ENCODE data around the gene PLIN1.
"Not testable (repeated sequence)": the region's sequence is repeated elsewhere in the genome, so short reads cannot be mapped to it uniquely, and the experiment has no call there.

PLIN1 gene, protein sequence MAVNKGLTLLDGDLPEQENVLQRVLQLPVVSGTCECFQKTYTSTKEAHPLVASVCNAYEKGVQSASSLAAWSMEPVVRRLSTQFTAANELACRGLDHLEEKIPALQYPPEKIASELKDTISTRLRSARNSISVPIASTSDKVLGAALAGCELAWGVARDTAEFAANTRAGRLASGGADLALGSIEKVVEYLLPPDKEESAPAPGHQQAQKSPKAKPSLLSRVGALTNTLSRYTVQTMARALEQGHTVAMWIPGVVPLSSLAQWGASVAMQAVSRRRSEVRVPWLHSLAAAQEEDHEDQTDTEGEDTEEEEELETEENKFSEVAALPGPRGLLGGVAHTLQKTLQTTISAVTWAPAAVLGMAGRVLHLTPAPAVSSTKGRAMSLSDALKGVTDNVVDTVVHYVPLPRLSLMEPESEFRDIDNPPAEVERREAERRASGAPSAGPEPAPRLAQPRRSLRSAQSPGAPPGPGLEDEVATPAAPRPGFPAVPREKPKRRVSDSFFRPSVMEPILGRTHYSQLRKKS

GRCh38 chr15:89679212-89679611, at the start of gene PLIN1:
PLIN1 (minus strand) TSS chr15:89679367; CDS start chr15:89677489, 1,878 bp downstream.
- DNase-seq = no peak

- no peak for DNase-seq
Observed at GRCh38 chr15:89728254-89728653, 49.1 kb upstream of the PLIN1 start.

- DNase-seq = no peak
Observed at GRCh38 chr15:89725064-89725463, 45.9 kb upstream of the PLIN1 start.

GRCh38 chr15:89724621-89725020, 45.5 kb upstream of the PLIN1 start:
- DNase-seq = no peak

- DNase-seq = no peak
Observed at GRCh38 chr15:89723031-89723430, 43.9 kb upstream of the PLIN1 start.

DNA sequence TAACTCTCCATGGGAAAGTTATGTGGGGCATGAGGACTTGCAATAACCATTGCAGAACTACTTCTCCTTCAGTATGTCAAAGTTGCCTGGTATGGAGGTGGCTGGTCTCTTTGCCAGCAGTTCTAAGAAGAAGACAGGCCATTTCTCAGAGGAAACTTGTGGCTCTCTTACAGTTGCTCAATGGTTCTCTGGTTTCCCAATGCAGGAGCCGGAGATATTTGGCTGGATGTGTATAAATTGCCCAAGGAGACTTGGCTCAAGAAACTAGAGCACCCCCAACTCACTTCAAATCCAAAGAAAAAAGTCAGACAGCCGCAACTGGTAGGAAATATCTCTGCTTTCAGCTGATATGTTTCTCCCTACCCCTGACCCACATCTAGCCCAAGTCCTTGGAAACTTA, 35.6 kb upstream of the PLIN1 start:
- no peak for DNase-seq

- DNase-seq = no peak
Observed at GRCh38 chr15:89707577-89707976, 28.4 kb upstream of the PLIN1 start.

DNA sequence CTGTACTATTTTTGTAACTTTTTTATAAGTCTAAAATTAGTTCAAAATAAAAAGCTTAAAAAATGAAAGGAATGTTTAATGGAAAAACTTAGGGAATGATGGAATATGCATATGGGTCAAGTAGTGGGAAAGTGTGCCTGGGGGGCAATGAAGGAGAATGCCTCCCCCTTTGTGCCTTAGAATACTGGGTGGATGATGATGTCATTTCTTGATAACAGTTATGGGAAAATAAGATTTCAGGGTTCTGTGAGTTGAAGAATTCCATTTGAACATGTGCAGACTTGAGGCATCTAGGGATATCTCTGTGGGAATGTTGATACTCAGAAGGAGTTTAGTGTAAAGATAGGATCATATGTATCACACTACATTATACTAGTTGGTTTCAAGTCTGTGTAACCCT, 25.2 kb upstream of the PLIN1 start:
- DNase-seq = no peak

DNA sequence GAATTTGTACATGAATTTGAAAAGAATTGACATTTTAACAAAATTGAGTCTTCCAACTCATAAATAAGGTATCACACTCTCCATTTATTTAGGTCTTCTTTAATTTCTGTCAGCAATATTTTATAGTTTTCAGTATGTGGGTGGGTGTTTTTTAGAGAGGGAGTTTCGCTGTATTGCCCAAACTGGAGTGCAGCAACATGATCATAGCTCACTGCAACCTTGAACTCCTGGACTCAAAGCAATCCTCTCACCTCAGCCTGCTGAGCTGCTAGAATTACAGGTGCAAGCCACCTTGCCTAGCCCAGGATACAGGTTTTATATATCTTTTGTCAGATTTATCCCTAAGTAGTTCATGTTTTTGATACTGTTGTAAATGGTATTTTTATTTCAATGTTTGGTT, 16.0 kb upstream of the PLIN1 start:
- no peak for DNase-seq

GRCh38 chr15:89693696-89694095, 14.5 kb upstream of the PLIN1 start:
- no peak for DNase-seq

GRCh38 chr15:89693091-89693490, 13.9 kb upstream of the PLIN1 start:
- no peak for DNase-seq

- DNase-seq = peak; percentile 65
Observed at GRCh38 chr15:89690276-89691218, 11.4 kb upstream of the PLIN1 start, which contains the start of the genes PEX11A and WDR93. PEX11A (minus strand) TSS chr15:89690754; CDS start chr15:89690632, 122 bp downstream. WDR93 (plus strand) TSS chr15:89690811; CDS start chr15:89701747, 10,936 bp downstream.

- not testable (repeated sequence) for DNase-seq
Observed at GRCh38 chr15:89689930-89690275, 10.7 kb upstream of the PLIN1 start.

GRCh38 chr15:89686522-89686921, 7.4 kb upstream of the PLIN1 start:
- DNase-seq = no peak

GRCh38 chr15:89685995-89686394, 6.8 kb upstream of the PLIN1 start:
- no peak for DNase-seq

- no peak for DNase-seq
Observed at GRCh38 chr15:89681146-89681545, 2.0 kb upstream of the PLIN1 start.

- no peak for DNase-seq
Observed at GRCh38 chr15:89680282-89680873, 1.2 kb upstream of the PLIN1 start.

- no peak for DNase-seq
Observed at GRCh38 chr15:89677381-89677780, 1.8 kb downstream of the PLIN1 start.

DNA sequence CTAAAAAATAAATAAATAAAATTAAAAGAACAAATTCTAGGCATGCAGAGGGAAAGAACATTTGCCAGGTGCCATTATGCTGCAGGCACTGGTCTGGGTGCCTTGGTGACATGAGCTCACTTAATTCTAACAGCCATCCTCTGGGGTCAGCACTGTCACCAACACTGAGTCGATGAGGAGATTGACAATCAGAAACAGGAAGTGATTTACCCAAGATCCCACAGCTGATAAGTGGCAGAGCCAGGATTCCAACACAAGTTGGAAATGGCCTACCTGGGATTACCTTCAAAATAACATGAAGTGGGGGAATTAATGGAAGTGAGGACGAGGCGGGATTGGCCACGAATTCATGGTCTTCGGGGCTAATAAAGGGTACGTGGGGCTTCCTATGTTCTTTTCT, 3.6 kb downstream of the PLIN1 start:
- DNase-seq = no peak

- no peak for DNase-seq
Observed at GRCh38 chr15:89674526-89674925, 4.6 kb downstream of the PLIN1 start.

GRCh38 chr15:89673165-89673512, 6.0 kb downstream of the PLIN1 start:
- DNase-seq = no peak

DNA sequence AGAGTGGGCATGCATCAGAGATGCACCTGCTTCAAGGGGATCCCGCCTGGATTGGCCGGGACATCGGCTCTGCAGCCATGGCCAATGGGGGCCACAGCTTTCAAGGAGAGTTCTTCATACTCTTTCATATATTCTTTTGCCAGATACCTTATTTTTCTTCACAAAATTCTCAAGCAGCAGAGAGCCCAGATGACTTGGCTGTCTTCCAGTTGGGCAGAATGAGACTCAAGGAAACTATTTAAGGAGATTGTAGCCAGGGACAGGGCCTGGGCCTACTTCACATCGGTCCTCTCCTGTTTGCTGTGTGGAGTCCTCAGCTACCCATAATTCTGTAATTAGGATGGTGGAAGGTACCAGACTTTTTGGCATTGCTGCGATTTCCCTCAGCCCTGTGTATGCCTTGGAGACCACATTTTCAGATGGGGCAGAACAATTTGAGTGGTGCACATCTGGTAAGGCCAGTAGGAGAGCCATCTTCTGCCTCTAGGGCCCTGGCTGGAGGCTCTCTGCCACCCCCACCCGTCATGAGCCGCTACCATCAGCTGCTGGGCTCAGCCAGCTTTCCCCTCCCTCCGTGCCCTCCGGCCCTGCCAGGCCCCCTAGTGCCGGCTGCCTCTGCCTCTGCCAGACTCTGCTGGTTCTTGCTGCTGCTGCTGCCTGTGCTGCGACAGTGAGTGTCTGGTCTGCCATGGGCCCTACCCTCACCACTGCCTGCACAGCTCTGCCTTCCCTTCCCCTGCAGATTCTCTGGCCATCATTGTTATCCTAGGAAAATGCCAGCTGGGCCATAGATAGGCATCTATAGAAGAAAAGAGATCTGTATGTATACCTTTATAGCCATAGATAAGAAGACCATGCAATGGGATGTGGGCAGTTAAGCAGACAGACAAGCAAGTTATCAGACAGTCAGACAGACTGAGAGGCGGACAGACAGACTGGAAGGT, 6.7 kb downstream of the PLIN1 start:
- no peak for DNase-seq
